Measurements from ENCODE around the gene TSC22D2. TPM values are rescaled to one million over a fixed set of nuclear protein-coding genes. Genes with fewer than 3 reads are reported as not detected.
A peak's percentile ranks its signal among the peaks of the same experiment; 100 is the strongest.

Gene TSC22D2
- 37.9 and 40.8 TPM in 2 replicates for total RNA-seq
- long read RNA-seq, partial matches to known transcripts, result 0 of 10 reads
- long read RNA-seq, other reads (novel, unspliced or antisense), result 9 of 10 reads

GRCh38 chr3:150408221-150409124 is at the start of gene TSC22D2:
TSS of gene TSC22D2 (plus strand) at chr3:150408298. CDS start at chr3:150409351, 1,053 bp downstream.
- no peaks in the 10 kb centered on the region for H3K36me3 Mint-ChIP-seq (ENCODE audit: low read depth)
- no peaks in the 10 kb centered on the region for H3K27me3 Mint-ChIP-seq (ENCODE audit: low read depth)
- H3K4me3 Mint-ChIP-seq, result peak within 1 kb of the TSS; percentile 99
- TF ChIP-seq, protein P1, sequence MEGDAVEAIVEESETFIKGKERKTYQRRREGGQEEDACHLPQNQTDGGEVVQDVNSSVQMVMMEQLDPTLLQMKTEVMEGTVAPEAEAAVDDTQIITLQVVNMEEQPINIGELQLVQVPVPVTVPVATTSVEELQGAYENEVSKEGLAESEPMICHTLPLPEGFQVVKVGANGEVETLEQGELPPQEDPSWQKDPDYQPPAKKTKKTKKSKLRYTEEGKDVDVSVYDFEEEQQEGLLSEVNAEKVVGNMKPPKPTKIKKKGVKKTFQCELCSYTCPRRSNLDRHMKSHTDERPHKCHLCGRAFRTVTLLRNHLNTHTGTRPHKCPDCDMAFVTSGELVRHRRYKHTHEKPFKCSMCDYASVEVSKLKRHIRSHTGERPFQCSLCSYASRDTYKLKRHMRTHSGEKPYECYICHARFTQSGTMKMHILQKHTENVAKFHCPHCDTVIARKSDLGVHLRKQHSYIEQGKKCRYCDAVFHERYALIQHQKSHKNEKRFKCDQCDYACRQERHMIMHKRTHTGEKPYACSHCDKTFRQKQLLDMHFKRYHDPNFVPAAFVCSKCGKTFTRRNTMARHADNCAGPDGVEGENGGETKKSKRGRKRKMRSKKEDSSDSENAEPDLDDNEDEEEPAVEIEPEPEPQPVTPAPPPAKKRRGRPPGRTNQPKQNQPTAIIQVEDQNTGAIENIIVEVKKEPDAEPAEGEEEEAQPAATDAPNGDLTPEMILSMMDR (conservative IDR thresholded peaks at IDR 0.05), result peak; percentile 50
- peak within 1 kb of the TSS; percentile 97 for H3K27ac Mint-ChIP-seq (ENCODE audit: unreplicated experiment)
- peak; percentile 96 for DNase-seq (ENCODE audit: low read depth, low spot score)
- no peaks in the 10 kb centered on the region for H3K9me3 Mint-ChIP-seq
- H3K4me1 Mint-ChIP-seq, result peaks cover 34% of the 10 kb centered on the region

- H3K27ac Mint-ChIP-seq (ENCODE audit: unreplicated experiment), result no peak overlapping the region
- H3K27me3 Mint-ChIP-seq (ENCODE audit: low read depth), result no peaks in the 10 kb centered on the region
- no peaks in the 10 kb centered on the region for H3K9me3 Mint-ChIP-seq
- peaks cover 12% of the 10 kb centered on the region for H3K4me1 Mint-ChIP-seq
- TF ChIP-seq, protein P1 (conservative IDR thresholded peaks at IDR 0.05), result no peak
- DNase-seq (ENCODE audit: low read depth, low spot score), result no peak
- no peak overlapping the region for H3K4me3 Mint-ChIP-seq
- H3K36me3 Mint-ChIP-seq (ENCODE audit: low read depth), result no peaks in the 10 kb centered on the region
Measured at GRCh38 chr3:150359381-150359780, 48.7 kb upstream of the TSC22D2 start.

DNA sequence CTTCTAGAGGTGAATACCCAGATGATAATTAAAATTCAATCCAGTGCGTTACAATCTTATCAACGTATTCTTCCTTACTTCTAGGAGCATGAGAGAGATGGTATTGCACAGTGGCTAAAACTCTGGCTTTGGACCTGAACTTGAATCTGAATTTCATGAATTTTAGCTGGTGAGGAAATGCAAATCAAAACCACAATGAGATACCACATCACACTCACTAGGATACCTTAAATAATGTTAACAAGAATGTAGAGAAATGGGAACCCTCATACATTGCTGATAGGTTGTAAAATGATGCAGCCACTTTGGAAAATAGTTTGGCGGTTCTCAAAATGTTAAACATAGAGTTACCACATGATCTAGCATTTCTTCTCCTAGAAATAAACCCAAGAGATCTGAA is 47.1 kb upstream of the TSC22D2 start:
- Mint-ChIP-seq H3K27ac (ENCODE audit: unreplicated experiment) (no peak overlapping the region), H3K36me3 (ENCODE audit: low read depth) (no peaks in the 10 kb centered on the region), H3K27me3 (ENCODE audit: low read depth) (no peaks in the 10 kb centered on the region), H3K9me3 (no peaks in the 10 kb centered on the region), H3K4me1 (peaks cover 6% of the 10 kb centered on the region), H3K4me3 (no peak overlapping the region)
- TF ChIP-seq, protein P1 (conservative IDR thresholded peaks at IDR 0.05), result no peak
- no peak for DNase-seq (ENCODE audit: low read depth, low spot score)

- no peak overlapping the region for H3K27ac Mint-ChIP-seq (ENCODE audit: unreplicated experiment)
- TF ChIP-seq, protein P1 (conservative IDR thresholded peaks at IDR 0.05), result no peak
- no peaks in the 10 kb centered on the region for H3K27me3 Mint-ChIP-seq (ENCODE audit: low read depth)
- no peak for DNase-seq (ENCODE audit: low read depth, low spot score)
- H3K36me3 Mint-ChIP-seq (ENCODE audit: low read depth), result no peaks in the 10 kb centered on the region
- no peaks in the 10 kb centered on the region for H3K9me3 Mint-ChIP-seq
- peaks cover 6% of the 10 kb centered on the region for H3K4me1 Mint-ChIP-seq
- no peak overlapping the region for H3K4me3 Mint-ChIP-seq
Measured at GRCh38 chr3:150362515-150363302, 45.4 kb upstream of the TSC22D2 start.

GRCh38 chr3:150363420-150363819 is 44.7 kb upstream of the TSC22D2 start:
- no peaks in the 10 kb centered on the region for H3K4me1 Mint-ChIP-seq
- no peak overlapping the region for H3K4me3 Mint-ChIP-seq
- H3K9me3 Mint-ChIP-seq, result no peaks in the 10 kb centered on the region
- H3K27me3 Mint-ChIP-seq (ENCODE audit: low read depth), result no peaks in the 10 kb centered on the region
- no peak for DNase-seq (ENCODE audit: low read depth, low spot score)
- TF ChIP-seq, protein P1 (conservative IDR thresholded peaks at IDR 0.05), result no peak
- H3K36me3 Mint-ChIP-seq (ENCODE audit: low read depth), result no peaks in the 10 kb centered on the region
- H3K27ac Mint-ChIP-seq (ENCODE audit: unreplicated experiment), result no peak overlapping the region
